OCI-M1 (cell line): Measurements from ENCODE around the gene MAMDC4.
"Not testable (repeated sequence)": the region's sequence is repeated elsewhere in the genome, so short reads cannot be mapped to it uniquely, and the experiment has no call there.

Source experiments
- DNase-seq: peaks from one replicate; lab custom pipeline; 2025; lab: John Stamatoyannopoulos, UW

MAMDC4 gene

DNA sequence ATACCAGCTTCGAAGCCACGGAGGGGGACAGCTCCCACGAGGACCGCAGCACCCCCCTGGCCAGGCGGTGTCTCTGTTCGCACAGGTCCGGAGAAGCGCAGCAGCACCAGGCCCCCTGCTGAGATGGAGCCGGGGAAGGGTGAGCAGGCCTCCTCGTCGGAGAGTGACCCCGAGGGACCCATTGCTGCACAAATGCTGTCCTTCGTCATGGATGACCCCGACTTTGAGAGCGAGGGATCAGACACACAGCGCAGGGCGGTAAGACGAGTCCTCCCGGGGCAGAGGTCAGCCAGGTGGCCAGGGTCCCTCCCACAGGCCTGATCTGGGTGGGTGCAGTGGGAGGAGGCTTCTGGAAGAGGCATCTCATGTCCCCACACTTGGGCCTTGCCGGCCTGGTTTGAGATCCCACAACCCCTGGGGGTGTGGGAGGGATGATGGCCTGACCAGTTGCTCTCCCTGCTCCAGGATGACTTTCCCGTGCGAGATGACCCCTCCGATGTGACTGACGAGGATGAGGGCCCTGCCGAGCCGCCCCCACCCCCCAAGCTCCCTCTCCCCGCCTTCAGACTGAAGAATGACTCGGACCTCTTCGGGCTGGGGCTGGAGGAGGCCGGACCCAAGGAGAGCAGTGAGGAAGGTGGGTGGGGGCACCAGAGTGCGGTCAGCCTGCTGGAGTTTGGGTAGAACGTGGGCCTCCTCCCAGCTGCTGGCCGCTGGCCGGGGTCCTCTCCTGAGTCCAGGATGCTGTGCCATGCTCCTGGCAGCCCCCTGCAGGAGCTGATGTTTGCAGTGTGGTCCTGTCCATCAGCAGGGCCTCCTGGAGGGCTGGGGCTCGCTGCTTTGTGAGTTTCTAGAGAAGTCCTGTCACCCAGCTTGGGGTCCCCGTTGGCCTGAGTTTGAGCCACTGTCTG, 12.7 kb upstream of the MAMDC4 start:
- DNase-seq: no peak

DNA sequence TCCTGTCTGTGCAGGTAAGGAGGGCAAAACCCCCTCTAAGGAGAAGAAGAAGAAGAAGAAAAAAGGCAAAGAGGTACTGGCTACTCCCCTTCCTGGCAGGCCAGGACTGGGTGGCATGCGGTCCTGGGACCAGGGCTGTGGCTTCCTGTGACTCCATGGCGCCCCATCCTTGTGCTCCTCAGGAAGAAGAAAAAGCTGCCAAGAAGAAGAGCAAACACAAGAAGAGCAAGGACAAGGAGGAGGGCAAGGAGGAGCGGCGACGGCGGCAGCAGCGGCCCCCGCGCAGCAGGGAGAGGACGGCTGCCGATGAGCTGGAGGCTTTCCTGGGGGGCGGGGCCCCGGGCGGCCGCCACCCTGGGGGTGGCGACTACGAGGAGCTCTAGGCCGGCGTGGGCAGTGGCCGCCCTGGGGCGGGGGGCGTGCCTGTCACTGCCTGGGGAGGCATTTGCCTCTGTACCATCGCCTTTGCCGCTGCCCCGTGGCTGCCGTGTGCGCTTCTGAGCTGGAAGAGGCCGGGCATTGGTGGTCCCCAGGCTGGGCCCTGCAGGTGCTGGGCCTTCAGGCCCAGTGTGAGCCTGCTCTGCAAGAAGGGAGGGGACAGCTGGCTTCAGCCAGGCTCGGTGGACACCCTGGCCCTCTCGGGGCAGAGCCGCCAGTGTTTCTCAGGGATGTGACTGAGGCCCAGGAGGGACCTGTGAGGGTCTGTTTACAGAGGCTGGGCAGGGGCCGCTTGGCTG, 11.8 kb upstream of the MAMDC4 start:
- DNase-seq: no peak

DNA sequence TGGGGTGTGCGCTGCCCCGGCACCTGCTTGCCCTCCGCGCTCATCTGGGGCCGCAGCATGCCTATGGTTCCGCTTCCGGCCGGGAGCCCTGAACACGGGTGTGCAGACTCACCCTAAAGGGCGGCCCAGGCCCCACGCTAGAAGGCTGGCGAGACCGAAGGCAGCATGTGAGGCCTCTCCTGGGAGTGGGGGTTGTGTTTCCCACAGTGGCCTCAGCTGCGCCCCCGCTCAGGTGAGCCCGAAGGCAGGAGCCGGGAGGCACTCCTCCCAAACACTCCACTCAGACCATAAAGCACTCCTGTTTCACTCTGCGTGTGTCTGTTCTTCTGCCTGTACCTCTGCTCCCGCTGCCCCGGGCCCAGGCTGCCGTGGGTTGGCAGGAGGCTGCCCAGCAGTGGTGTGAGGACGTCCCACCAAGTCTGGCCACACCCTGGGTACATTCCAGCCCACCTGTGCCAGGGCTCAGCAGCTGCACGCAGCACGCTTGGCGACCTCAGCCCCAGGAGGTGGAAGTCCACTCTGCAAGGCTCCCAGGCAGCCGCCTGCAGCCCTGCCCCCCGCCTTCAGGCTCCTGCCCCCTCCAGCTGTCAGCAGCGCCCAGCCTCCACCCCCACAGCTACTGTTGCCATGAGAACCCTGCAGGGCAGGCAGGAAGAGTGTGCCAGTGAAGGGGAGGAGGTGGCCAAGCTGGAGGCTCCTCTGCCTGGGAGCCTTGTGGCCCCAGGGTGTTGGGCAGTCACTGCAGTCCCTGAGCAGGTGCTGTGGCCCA, 11.1 kb upstream of the MAMDC4 start:
- peak; percentile 47 for DNase-seq

DNA sequence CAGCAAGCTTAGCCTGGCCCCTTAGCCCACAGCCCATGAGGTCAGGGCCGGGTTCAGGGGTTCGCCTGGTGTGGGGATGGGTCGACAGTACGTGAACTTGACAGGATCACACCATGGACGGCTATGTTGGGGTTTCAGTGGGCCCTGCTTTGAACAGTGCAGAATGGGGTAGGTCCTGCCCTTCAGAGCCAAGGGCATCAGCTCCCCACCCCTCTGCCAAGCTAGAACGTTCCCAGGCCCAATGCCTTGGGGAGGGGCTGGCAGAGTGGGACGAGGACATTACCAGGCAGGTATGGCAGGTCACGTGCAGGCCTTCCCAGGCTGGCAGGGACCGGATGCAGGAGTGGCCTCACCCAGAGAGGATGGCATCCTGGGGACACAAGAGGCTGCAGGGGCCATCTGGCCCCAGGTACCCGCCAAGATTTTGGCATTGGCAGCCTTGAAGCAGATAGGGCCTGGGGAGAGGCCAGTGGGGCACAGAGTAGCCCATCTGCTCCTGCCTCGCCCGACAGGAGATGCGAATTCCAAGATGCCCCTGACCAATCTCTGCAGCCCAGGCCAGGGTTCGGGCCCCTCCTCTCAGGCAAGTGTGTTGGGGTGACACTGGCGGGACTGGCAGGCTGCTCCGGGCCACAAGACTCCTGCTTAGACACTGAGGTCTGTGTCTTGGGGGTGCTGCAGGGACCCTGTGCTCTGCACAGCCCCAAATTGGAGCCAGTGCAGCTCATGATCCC, 10.3 kb upstream of the MAMDC4 start:
- DNase-seq: not testable (repeated sequence)

DNA sequence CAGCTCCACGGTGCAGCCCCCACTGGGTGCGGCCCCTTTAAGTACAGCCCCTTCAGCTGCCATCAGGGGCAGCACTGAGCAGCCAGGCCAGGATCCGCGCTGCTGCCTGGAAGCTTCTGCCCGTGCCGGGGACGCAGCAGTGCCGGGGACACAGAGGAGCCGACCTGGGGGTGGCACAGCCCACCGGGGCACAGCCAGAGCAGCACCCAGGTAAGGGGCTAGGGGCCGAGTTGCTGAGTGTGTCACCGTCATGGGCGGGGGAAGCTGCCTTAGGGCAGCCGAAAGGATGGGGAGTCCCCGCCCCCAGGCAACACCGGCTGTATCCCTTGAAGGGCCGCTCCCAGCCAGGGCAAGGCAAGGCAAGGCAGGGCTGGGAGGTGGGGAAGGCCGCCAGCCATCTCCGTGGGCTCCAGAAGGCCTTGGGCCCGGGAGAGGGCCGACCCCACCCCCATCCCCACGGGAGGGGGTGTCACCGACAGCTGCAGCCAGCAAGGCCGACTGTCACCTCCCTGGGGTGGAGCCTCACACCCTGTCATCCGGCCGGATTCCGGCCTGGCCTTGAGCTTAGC, 9.7 kb upstream of the MAMDC4 start, which contains the start of gene AJM1:
TSS of gene AJM1 (plus strand) at position 99 of the 569 bp plus-strand sequence. CDS start 1,937 bp downstream, outside the sequence.
- peak; percentile 88 for DNase-seq

DNA sequence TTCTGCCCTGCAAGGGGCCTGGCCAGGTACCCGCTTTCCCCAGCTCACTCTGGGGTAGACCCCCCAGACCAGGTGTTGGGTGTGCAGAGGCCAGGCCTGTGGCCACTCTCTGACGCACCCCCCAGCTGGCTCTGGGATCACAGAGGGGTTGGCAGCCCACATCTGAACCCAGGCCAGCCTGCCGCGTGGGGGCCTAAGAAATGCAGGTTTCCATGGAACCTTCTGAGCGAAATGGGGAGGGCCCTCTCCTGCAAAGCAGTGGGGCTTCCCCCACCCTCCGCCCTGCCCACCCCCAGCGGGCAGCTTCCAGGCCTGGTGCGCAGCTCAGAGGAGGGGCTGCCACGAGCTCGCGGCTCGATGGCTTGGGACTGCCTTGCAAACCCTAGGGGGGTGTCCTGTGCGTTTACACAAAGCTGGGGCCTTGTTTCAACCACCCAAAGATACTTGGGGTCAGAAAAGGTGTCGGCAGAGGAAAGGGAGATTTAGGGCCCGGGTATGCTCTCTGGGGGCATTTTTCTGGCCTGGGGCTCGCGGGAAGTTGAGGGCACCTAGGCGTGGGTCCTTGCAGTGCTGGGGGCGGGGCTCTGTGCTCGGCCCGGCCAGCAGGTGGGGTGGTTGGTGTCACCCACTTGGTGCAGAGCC, 8.9 kb upstream of the MAMDC4 start:
- not testable (repeated sequence) for DNase-seq

DNA sequence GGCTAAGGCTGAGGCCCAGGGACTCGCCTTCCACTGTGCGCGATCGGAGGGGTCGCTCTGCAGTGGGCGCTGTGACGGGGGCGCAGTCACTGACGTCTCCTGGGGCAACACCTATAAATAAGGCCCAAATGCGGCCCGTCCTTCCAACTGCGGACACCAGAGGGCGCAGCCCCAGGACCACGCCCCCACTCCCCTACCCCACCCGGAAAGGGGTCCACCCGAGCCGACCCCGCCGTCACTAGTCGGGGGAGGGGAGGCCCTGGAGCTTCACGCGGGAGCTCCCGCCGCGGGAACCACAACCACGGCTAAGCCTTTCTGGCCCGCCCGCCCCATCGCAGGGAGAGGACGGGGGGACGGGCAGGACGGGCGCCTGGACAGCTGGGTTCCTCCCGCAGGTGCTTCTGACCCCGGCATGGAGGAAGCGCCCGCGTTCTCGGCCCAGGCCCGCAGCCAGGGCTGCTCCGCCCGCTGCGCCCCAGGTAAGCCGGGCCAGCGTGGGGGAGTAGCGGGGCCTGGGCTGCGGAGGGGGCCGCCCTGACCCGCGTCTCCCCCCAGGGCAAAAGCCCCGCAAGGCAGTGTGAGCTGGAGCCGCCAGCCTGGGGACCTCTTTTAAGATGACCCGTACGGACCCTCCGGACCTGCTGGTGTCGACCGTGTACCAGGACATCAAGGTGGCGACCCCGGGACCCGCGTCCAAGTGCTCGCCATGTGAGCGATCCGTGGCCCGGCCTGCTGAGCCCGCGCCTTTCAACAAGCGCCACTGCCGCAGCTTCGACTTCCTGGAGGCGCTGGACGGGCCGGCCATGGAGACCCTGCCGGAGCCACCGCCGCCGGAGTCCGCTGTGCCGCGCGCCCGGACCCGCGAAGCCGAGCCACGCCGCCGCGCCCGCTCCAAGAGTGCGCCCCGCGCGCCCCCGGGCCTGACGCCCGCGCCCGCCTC, 8.1 kb upstream of the MAMDC4 start:
- peak; percentile 55 for DNase-seq

DNA sequence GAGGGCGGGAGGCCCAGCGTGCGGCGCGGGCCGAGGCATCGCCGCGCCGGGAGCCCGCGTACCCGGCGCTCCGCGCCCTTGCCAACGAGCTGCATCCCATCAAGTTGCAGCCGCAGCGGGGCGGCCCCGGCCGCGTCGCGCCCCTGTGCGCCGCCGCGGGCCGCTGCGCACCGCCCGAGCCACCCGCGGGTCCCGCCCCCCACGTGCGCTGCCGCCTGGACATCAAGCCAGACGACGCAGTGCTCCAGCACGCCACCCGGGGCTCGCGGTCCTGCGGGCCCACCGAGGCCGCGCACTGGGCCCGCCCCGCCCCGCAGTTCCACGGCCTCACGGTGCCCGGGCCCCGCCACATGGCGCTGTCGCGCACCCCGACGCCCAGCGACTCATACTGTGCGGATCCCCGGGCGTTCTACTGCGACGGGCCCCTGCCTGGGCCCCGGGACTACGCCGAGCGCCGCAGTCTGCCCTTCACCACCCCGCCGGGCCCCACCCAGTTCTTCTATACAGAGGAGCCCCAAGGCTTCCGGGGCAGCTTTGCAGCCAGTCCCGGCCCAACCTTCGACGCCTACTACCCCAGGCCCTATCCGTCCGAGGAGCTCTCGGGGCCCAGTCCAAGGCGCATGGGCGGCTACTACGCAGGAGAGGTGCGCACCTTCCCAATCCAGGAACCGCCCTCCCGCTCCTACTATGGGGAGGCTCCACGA, 7.2 kb upstream of the MAMDC4 start:
- DNase-seq: no peak

DNA sequence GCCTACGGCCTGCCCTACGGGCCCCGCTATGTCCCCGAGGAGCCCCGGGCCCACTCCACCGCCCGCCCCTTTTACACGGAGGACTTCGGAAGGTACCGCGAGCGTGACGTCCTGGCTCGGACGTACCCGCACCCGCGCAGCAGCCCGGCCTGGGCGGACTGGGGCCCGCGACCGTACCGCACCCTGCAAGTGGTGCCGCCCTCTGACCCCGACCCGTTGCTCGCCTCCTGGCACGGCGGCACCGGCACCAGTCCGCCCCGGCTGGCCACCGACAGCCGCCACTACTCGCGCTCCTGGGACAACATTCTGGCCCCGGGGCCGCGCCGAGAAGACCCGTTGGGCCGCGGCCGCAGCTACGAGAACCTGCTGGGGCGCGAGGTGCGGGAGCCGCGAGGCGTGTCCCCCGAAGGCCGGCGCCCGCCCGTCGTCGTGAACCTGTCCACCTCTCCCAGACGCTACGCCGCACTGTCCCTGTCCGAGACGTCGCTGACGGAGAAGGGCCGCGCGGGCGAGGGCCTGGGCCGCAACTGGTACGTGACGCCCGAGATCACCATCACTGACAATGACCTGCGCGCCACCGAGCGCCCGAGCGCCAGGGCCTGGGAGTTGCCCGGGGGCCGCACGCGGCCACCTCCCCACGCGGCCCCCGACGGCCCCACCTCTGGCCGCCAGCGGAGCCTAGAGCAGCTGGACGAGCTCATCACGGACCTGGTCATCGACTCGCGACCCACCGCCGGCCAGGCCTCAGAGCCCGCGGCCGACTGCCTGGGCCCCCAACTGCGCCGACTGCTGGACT, 6.5 kb upstream of the MAMDC4 start:
- no peak for DNase-seq

DNA sequence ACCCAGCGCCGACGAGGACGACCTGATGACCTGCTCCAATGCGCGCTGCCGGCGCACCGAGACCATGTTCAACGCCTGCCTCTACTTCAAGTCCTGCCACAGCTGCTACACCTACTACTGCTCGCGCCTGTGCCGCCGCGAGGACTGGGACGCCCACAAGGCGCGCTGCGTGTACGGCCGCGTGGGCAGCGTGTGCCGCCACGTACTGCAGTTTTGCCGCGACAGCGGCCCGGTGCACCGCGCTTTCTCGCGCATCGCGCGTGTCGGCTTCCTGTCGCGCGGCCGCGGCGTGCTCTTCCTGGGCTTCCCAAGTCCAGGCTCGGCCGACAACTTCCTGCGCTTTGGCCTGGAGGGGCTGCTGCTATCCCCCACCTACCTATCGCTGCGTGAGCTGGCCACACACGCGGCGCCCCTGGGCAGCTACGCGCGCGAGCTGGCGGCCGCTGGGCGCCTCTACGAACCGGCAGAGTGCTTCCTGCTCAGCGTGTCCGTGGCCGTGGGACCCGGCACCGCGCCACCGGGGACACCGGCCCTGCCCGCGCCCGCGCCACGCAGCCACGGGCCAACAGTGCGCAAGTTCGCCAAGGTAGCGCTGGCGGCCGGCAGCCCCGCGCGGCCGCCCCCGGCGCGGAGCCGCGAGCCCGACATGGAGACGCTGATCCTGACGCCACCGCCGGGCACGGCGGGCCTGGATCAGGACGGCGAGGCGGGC, 5.6 kb upstream of the MAMDC4 start:
- no peak for DNase-seq

DNA sequence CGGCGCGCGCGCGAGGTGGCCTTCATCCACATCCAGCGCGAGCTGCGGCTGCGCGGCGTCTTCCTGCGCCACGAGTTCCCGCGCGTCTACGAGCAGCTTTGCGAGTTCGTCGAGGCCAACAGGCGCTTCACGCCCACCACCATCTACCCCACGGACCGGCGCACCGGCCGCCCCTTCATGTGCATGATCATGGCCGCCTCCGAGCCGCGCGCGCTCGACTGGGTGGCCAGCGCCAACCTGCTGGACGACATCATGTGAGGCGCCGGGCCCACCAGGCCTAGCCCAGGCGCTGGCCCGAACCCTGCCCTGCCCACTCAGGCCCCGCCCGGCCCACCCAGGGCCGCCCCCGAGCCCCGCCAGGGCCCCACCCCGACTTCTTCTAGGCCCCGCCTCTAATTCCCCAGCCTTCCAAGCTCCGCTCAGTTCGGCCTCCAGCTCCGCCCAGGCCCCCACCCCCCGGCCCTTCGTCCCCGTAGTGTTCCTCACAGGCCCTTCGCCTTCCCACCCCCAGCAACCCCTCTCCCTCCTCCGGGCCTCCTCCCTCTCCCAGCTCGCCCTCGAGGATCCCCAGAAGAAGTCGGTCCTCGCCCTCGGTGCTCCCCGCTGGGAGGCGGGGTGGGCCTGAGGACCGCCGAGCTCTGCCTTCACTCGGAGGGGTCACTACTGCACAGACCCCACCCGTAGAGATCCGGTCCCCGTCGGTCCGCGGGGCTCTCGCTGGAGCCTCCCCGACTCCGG, 4.9 kb upstream of the MAMDC4 start:
- peak; percentile 88 for DNase-seq

DNA sequence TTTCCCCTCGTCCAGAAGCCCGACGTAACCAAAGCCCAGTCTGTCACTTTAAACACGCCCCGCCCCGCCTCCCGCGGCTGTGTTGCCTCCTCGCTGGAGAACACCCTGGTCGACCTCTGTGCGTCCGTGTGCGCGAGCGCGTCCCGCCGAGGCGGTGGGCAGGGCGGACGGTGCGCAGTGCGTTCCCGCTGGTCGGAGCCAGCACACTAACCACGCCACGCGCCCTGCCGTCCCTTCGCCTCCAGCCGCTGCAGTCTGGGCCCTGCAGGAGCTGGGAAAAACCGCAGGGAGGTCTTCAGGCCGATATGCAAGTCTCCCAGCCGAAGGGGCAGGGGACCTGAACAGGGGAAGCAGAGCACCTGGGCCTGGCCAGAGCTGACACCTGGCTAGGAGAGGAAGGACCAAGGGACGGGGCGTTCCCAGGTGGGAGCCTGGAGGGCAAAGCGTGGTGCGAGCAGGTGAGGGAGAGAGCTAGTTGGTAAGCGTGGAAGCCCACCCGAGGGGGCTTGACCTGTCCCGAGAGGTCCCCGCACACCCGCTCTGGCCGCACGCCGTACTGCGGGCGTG, 4.2 kb upstream of the MAMDC4 start:
- DNase-seq: peak; percentile 94

DNA sequence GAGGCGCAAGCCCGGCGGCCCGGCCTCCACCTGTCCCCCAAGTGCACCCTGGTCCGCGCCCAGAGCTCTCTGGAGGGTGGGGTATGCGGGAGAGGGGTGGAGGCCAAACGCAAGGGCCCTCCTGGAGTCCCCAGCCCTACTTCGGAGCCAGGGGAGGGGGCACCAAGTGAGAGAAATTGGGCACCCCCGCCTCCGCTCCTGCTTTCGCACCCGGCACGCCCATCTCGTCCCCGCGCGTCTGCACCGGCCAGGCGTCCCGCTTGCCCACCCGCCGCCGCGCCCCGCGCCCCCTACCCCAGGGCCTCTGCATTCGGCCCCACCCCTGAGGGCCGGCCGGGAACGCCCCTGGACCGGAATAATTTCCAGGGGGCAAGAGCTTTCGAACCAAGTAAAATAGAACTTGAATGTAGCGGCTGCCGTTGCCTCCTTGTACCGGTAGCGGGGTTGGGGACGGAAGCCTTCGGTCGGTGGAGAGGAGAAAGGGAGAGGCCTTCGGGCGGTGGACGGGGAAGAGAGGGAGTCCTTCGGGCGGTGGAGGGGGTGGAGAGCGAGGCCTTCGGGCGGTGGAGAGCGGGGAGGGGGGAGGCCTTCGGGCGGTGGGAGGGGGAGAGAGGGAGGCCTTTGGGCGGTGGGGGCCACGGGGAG, 3.6 kb upstream of the MAMDC4 start:
- DNase-seq: peak; percentile 84

DNA sequence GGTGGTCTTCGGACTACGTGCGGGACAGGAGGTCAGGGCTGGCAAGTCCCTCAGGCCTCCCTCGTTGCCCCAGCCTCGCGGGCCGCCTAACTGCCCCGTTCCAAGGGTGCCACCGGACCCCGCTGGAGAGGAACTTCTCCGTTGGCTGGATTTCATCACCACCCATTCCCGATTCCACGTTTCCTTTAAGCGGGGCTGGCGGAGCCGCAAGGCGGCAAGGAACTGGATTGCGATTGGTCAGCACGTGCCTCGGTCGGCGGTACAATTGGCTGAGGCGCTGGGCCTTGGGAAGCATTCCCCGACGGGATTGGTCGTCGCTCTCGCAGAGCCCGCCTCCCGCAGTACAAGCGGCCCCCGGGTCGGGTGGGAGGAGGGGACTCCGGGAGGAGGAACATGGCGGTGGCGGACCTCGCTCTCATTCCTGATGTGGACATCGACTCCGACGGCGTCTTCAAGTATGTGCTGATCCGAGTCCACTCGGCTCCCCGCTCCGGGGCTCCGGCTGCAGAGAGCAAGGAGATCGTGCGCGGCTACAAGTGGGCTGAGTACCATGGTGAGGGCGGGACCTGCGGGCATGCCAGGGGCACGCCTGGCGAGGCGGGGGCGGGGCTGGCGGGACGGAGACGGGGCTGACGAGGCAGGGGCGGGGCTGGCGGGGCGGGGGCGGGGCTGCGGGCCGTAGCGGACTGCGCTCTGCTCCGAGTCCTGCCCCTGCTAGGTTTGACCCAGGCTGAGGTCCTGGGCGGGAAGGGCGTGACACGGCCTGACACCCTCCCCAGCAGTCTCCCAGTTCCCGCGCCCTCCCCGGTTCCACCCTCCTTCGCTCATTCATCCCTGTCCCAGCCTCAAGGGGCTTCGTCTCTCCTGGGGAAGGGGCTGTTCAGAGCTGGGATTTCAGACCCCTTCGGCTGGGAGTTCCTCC, 2.8 kb upstream of the MAMDC4 start, which contains the start of gene PHPT1:
TSS of gene PHPT1 (plus strand) at position 372 of the 922 bp plus-strand sequence. CDS start at position 394, 22 bp downstream.
- DNase-seq: peak; percentile 99
